OCI-LY1 (cell line): ENCODE data around the gene ARHGEF40.

ENCODE experiments used
- EZH2 ChIP-seq: fragments of 200-600 bp; sonication (generic), shearing (Covaris generic); IDR thresholded peaks from 2 replicates; pipeline ENCODE4 v1.8.0; 2017; ENCODE audit warnings: borderline replicate concordance, mixed run types, mild to moderate bottlenecking, antibody characterized with exemption, low read length, moderate library complexity, mixed read lengths
- TF ChIP-seq, protein P1 (sequence below): fragments of 200-600 bp; sonication (generic), shearing (Covaris generic); IDR thresholded peaks from 2 replicates; pipeline ENCODE4 v1.5.1; 2017; ENCODE audit warnings: mild to moderate bottlenecking, antibody characterized with exemption, low read length, moderate library complexity, mixed read lengths

- TF ChIP-seq, protein P1, sequence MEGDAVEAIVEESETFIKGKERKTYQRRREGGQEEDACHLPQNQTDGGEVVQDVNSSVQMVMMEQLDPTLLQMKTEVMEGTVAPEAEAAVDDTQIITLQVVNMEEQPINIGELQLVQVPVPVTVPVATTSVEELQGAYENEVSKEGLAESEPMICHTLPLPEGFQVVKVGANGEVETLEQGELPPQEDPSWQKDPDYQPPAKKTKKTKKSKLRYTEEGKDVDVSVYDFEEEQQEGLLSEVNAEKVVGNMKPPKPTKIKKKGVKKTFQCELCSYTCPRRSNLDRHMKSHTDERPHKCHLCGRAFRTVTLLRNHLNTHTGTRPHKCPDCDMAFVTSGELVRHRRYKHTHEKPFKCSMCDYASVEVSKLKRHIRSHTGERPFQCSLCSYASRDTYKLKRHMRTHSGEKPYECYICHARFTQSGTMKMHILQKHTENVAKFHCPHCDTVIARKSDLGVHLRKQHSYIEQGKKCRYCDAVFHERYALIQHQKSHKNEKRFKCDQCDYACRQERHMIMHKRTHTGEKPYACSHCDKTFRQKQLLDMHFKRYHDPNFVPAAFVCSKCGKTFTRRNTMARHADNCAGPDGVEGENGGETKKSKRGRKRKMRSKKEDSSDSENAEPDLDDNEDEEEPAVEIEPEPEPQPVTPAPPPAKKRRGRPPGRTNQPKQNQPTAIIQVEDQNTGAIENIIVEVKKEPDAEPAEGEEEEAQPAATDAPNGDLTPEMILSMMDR, result no peak
- no peak for TF ChIP-seq EZH2
Observed at GRCh38 chr14:21102521-21103410, 32.7 kb downstream of the ARHGEF40 start.
